Frontal cortex (tissue), 4 donors: Measurements from ENCODE around the gene STXBP3. TPM values are rescaled to one million over a fixed set of nuclear protein-coding genes. Genes with fewer than 3 reads are reported as not detected.

Experiments used
- DNase-seq, 2 donors: peaks; one replicate each; pipeline ENCODE4 v3.0.0; 2012; ENCODE audit warnings: low spot score in 2 of 2
- FAIRE-seq: peaks from 2 replicates; lab custom pipeline; 2012; peaks lifted over from hg19 to GRCh38; lab: Jason Lieb, UNC
- total RNA-seq: library from RNA; depleted of rRNA; stranded (reverse); fragments of >200 nt; gene quantifications from one replicate; pipeline ENCODE4 v1.2.3, GENCODE V29; 2014
- donor health status: control.
- donor health status: control.
- donor health status: control.

STXBP3 gene
- total RNA-seq, 1 donor from 2014 or later, result 31.0 TPM

DNA sequence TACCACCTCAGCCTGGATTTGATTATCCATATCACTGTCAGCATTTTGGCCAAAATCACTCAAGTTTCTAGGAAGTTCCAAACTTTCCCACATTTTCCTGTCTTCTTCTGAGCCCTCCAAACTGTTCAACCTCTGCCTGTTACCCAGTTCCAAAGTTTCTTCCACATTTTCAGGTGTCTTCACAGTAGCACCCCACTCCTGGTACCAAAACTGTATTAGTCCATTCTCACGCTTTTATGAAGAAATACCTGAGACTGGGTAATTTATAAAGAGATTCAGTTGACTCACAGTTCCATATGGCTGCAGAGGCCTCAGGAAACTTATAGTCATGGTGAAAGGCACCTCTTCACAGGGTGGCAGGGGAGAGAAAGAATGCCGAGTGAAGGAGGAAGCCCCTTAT is 39.4 kb downstream of the STXBP3 start:
- DNase-seq (no peak), FAIRE-seq (no peak)

DNA sequence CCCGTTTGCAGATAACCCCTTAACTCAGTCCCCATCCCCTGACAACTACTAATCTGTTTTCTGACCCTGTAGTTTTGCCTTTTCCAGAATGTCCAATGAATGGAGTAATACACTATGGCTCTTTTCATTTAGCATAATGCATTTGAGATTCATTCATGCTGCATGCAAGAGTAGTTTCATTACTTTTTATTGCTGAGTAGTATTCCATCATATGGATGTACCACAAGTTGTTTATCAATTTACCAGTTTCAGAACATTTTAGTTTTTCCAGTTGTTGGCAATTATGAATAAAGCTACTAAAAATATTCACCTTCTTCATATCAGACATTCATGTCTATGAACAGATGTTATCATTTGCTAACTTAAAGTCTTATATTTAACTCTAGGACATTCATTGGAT is 45.3 kb downstream of the STXBP3 start:
- DNase-seq, result no peak

DNA sequence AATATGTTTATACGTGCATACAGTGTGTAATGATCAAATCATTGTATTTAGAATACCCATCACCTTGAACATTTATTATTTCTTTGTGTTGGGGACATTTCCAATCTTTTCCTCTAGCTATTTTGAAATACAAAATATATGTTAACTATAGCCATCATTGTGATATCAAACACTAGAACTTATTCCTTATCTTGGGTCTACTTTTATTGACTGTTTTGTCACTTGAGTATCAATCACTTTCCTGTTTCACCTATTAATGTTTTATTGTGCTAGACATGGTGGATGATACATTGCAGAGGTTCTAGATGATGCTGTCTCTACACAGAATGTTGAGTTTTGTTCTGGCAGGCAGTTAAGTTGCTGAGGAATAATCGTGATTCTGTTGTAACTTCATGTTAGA is 45.9 kb downstream of the STXBP3 start:
- FAIRE-seq (no peak), DNase-seq (no peak)

More for the DNA sequence above, 45.3 kb downstream of the STXBP3 start:
- no peak for FAIRE-seq

DNA sequence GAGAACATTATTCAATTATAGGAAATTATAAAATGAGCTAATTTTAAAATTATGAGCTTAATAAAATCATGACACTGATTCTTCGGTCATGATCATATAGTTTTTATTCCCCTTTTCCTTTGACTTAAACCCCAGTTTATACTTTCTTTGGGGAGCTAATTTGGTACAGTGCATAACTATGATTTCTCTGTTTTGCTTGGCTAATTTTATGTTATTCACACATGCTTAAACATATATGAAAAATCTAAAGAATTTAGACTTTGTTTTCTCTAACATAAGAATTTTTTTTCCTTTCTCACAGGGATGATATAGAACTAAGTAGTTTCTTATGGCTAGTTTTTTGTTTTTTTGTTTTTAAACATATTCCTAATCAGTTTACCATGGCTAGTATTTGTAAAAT is 52.5 kb downstream of the STXBP3 start:
- FAIRE-seq (no peak), DNase-seq (no peak)

DNA sequence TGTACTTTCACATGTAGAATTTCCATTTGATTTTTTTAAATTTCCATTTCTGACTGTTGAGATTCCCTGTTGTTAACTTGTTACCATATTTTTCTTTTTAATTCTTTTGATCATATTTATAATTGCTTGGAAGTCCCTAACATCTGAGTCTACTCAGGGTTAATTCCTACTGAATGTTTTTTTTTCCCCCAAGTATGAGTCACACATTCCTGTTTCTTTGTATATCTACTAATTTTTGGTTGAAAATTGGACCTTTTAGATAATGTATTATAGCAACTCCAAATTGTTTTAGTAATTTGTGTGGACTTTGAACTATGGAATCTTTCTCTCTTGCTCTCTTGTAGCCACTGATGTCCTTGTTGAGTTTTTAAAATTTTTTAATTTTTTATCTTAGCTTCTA is 54.6 kb downstream of the STXBP3 start:
- DNase-seq, result no peak
- FAIRE-seq, result no peak

DNA sequence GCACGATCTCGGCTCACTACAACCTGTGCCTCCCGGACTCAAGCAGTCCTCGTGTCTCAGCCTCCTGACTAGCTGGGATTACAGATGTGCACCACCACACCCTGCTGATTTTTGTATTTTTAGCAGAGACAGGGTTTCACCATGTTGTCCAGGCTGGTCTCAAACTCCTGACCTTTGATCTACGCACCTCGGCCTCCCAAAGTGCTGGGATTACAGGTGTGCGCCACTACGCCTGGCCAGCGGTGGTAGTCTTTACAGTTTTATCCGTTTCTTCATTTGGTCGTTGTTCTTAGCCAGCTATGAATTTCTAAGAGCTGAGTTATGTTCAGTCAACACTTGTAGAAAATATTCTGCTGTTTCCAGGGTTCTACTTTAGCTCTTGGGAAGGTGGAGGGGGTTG is 57.1 kb downstream of the STXBP3 start:
- FAIRE-seq, result no peak
- DNase-seq, result no peak

DNA sequence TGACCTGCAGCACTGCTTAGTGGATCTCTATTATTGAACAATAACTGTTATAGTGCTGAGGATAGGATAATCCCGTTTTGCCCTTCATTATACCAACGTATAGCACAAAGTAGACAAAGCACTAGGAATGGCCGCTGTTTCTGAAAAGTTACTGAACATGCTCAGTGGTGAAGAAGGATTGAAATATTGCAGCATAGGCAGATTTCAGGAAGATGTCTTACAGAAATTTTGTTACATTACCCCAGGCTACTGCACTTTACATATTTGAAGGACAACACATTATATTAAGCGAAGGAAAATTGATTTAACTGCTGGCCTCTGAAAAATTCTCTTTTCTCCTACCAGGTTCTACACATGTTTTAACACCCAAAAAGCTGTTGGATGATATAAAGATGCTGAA is 62.0 kb downstream of the STXBP3 start:
- no peak for DNase-seq
- FAIRE-seq, result no peak

DNA sequence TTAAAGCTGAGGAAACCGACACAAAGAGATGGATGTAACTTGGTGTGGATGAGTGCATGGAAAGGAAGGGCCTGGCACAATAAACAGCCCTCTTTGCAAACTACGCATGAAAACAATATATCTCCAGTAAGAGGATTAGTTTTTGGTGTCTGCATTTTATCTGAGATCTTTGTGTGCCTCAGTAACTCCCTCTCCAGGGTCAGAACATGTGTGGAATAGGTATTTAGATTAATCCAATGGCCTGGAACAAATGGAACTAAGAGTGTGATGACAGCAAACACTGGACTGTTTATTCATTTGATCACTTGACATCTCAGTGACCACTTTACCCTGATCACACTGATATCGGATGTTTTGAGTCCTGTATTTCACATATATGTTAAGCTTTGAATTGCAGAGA is 65.1 kb downstream of the STXBP3 start:
- no peak for FAIRE-seq
- DNase-seq, result no peak

DNA sequence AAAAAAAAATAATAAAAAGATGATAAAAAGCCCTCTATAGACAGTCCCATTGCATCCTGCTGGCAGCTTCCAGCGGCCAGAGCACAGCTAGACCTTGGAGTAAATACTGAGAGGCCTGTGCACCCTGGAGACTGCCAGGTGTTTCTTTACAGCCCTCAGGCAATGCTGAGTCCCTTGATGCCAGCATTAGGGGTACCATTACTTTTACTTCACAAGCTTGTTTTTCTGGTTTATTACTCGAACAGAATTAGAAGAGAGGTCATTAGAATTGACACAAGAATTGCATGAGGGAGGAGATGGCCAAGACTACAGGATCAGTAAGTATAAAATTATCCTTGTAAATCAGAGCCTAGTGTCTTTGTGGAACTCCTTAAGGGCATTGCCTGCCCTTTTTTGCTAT is 66.9 kb downstream of the STXBP3 start:
- FAIRE-seq (no peak), DNase-seq (no peak)

DNA sequence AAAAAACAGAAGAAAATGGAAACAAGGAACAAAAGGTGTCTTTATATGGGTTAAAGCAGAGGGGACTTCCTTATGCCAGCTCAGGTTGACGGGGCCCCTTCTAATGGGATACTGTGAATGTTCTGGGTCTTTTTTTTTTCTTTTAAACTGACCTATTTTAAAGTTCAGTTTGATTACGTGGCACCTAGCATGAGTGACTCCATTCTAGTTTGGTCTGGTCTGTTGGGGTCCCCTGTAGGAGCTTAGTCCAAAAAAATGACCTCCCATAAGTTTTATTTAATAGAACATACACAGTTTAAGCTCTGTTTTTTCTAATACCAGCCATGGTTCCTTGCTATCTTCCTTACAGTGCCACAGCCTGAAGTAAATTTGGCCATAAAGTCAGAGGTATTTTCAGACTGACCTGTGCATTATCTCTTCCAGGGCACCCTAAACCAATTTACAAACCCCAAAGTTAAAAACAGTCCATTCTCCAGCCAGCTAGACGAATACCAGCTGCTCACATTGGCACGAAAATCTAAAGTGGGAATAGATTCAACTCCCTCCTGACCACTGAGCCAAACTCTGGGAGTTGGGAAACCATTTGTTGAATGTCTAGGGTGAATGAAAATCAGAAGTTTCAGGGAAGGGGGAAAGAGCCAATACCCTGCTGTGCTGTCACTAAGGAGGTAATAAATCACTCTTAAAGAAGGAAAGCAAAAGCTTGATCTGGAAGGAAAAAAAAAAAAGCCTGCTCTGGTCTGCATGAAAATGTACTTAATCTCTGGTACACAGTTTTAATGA is 68.1 kb downstream of the STXBP3 start:
- DNase-seq (no peak), FAIRE-seq (no peak)

DNA sequence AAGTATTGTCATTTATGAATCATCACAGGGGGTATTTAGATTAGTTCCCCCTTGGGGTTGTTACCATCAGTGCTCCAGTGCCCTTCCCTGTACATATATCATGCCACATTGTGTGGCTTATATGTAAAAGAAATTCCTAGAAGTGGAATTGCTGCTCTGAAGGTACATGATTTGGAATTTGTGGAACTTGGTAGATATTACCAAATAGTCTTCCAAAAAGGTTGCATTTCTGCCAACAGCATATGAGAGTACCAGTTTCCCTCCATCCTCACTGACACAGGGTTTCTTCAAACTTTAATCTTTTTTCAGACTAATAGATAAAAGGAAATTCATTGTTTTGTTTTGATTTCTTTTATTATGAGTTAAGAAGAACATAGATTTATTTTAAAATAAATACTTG is 69.1 kb downstream of the STXBP3 start:
- FAIRE-seq, result no peak
- DNase-seq, result no peak

DNA sequence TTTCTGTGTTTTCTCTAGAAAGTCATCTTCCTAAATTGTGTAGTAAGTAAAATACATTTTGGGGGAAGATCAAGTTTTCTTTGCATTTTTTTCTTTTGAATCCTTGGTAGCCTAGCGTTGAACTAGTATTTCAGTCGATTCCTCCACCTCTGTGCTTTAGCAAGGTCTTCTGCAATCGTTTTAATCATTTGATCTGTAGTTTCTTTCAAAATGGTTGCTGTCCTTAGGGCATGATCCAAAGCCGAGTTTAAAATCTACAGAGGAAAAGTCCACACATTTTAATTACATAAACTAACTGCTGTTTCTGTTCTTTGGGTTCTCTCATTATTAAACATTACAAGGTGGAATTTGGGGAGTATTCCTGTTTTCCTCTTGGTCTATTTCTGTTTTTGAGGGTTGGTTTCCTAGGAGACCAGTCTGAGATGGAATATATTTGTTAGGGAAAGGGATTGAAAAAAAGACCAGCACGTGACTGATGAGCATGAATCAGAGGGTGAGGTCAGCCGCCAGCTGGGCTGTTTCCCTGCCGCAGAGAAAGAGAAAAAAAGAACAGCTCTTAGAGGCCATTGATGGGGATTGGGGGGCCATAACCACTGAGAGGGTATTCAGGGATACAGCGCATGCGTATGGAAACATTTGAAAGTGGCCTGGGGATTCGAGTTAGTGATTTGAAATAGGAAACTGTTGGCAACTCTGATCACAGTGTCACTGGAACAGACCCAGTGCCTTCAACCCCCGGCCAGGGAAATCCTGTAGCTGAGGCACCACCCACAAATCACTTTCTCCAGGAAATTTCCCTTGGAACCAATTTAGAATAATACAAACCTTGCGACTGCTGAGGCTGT is 69.8 kb downstream of the STXBP3 start:
- FAIRE-seq, result no peak
- peak; percentile 37 to 58 for DNase-seq

DNA sequence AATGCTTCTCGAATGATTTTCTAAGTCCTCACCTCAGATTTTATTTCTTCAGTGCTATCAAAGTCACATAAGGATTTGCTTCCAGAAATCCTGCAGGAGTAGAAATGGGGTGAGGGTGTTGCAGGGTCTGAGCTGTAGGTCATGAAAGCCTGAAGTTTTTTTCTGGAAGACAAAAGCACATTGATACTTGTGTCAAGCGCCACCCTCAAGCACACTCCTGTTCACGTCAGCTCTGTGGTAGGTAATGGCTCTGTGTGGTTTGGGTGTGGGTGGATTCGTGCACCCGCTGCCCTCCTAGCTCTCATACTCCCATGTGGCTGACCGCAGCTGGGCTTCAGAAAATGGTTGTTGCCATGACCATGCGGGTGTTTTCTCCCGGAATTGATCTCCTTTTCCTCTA is 70.5 kb downstream of the STXBP3 start:
- FAIRE-seq, result no peak
- DNase-seq, result no peak

DNA sequence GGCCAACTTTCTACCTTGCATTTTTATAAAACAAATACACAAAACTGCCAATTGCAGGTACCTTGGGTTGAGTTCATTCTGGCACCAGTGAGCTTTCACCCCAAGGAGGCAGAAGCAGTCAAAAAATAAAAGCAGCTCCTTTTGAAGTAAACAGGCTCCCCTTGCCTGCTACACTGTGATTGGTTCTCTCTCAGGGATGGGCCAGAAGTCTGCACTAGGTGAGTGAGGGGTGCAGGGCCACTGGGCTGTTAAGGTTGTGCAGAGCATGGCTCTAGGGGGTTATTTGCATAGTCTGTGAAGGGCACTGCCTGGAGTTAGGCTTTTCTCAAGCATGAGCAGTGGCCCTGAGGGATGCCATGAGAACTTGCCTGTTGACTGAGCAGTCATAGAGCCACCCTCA is 71.3 kb downstream of the STXBP3 start:
- FAIRE-seq (no peak), DNase-seq (no peak)

DNA sequence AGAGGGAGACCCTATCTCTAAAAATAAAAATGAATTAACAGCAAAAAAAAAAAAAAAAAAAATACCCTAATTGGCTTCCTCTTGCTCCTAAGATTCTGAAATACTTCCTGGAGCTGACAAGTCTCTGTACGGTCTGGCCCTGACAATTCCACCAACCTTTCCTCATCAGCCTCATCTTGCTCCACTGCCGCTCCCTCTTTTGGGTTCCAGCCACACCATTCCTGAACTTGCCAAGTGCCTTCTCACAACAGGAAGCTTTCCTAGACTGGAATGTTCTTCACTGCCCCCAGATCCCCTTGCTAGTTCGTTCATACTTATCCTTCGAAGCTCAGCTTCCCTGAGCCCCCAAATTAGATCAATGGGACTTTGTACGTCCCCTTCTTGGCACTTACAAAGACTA is 73.4 kb downstream of the STXBP3 start:
- FAIRE-seq (no peak), DNase-seq (no peak)

DNA sequence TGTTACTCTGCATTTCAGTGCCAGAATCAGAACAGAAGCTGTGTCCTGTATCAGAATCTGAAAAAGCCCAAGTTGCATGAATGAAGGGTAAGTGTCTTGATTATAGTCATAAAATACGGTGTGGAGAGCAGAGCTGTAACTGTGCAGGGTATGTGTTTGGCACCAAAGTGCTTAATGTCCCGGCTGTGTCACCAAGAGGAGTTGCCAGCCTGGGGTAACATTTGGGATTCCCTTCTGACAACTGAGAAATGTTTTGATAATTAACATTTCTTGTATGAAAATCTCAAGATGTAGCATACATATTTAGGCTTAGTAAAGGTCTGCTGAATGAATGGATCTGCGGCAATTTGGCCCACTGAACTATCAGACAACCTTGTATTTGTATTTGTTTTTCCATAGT is 77.2 kb downstream of the STXBP3 start:
- no peak for DNase-seq
- no peak for FAIRE-seq

DNA sequence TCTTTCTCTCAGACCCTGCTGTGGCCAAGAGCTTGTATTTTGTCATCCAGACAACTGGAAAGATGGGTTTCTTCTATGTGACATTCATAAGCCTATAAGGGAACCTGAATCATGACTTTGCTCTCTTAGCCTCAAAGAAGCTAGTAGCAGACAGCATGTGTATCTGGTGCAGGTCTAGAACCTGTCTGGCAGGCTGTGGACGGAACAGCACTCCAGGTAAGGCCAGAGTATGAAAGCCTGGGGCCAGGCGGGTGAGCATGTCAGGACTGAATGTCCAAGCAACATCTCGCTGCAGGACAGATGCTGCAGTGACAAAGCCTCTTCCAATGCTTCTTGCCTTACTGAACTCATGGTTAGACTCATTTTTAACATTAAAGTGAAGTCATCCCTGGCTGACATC is 77.6 kb downstream of the STXBP3 start:
- DNase-seq (no peak), FAIRE-seq (no peak)

DNA sequence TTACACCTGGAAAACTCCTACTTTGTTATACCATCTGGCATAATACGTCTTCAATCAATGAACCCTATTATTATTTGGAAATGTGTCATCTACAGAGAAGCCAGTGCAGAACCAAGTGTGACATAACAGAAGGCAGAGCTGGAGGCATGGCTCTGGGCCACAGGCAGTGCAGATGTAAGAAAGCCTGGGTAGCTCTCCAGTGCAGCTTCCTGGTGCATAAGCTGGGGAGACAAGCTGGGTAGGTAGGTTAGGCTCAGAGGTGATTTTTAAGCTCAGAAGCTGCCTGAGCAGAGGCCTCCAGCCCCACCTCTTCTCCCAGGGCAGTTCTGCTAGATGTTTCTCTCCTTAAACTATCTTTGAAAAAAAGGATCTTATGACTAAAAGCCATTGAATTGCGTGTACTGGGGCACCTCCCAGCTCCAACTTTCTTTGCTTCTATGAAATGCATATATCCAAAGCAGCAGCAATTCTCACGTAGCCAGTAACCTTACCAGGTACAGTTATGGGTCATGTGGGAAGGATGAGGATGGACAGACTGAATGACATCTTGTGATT is 79.7 kb downstream of the STXBP3 start:
- FAIRE-seq (no peak), DNase-seq (no peak)

DNA sequence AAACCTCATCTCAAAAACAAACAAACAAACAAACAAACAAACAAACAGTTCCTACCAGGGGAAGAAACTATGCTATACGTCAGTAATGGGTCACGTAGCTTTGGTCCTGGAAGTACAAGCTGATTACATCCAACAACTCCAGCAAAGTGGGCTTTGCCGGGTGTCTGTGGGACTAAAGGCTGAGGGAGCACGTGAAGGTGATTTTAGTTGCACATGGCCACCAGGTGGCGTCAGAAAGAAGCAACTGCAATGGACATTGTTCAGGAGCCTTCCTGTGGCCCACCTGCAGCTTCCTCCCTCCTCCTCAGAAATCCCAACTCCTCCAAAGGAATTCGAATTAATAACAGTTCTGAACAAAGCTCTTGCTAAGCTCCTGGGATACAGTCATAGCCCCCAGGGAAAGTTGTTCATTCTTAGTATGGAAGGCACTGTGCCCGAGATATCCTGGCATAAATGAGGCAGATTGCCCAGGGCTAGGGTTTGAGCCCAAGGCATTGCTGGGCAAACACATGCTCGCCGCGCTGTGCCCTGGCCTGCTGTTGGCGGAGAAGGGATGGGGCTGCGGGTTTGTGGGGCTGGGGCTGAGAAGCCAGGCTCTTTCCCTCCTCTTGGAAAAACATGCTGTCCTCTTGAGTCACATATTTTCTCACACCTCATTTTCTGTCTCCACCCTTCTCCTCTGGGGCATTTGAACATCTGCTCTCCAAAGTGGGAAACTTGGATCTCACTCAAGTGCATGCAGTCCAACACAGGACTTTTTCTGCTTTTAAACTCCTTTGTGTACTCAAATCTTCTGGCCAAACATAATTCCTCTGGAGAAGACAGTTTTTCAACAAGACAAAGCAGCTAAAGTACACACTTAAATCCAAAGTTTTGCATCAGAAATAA is 81.8 kb downstream of the STXBP3 start:
- no peak for FAIRE-seq

DNA sequence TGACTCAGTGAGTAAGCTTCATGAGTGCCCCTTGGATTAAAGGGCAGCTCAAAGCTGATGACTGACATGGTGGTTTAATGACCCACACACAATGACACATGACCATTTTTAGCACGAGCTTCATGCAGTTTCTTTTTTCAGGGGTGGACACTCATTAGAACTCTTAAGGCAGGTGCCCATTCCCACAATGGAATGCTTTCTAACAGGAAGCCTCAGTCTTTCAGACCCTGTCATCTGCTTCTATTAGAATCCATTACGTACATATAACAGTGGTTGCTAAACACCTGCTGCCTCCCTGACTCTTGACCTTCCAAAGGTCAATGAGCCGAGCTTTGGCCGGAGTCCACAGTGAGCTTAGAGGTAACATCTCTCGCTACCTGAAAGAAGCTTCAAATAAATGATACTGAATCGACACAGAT is 83.0 kb downstream of the STXBP3 start:
- DNase-seq (no peak), FAIRE-seq (no peak)

More for the DNA sequence above, 81.8 kb downstream of the STXBP3 start:
- peak; percentile 50 to 71 for DNase-seq
